BJ (cell line): ENCODE results near the gene GUCY2D. TPM values are rescaled to one million over a fixed set of nuclear protein-coding genes. Genes with fewer than 3 reads are reported as not detected.
"Not testable (repeated sequence)": the region's sequence is repeated elsewhere in the genome, so short reads cannot be mapped to it uniquely, and the experiment has no call there.

Experiments
- CTCF ChIA-PET: fragments of 350-600 bp; formaldehyde crosslinking; extraction: SDS; loops from one replicate; lab custom pipeline; 2021; ENCODE audit warnings: antibody characterized with exemption, inconsistent platforms; lab: Yijun Ruan, JAX
- POLR2A ChIA-PET: fragments of 300-600 bp; sonication (Branson Sonifier 250); formaldehyde crosslinking; extraction: SDS; loops from one replicate; lab custom pipeline; 2021; ENCODE audit warnings: antibody characterized with exemption; lab: Charles Lee
- DNase-seq: peaks from one replicate; pipeline ENCODE4 v3.0.0-alpha.2; 2011; ENCODE audit warnings: low read depth
- H3K27me3 ChIP-seq: 2 replicates; pipeline ENCODE4 v1.6.0; 2011; ENCODE audit warnings: low read length; ENCODE audit not compliant: control insufficient read depth, insufficient read depth
- H3K36me3 ChIP-seq: 2 replicates; pipeline ENCODE4 v1.5.1; 2011; ENCODE audit warnings: low read length; ENCODE audit not compliant: control insufficient read depth, insufficient read depth
- H3K4me3 ChIP-seq: 2 replicates; pipeline ENCODE4 v1.5.1; 2011; ENCODE audit warnings: low read depth, mild to moderate bottlenecking, control low read depth, low read length
- polyA plus RNA-seq: library from polyadenylated mRNA; depleted of rRNA; stranded (reverse); fragments of >200 nt; gene quantifications from 2 replicates; pipeline ENCODE4 v1.2.3, GENCODE V29; 2011
- TF ChIP-seq, protein P1 (sequence below): IDR thresholded peaks from 2 replicates; pipeline ENCODE4 v1.5.1; 2011; ENCODE audit warnings: low read depth, mild to moderate bottlenecking, control low read depth, inconsistent platforms, low read length, moderate library complexity; ENCODE audit not compliant: insufficient read depth

GUCY2D gene
- polyA plus RNA-seq, 1 experiment: 0.01 TPM

GRCh38 chr17:8019665-8020650 lies 17.5 kb downstream of the GUCY2D start:
- CTCF ChIA-PET: interaction anchor here (0.7 to 4.1 kb wide), 6 partner anchors 15 to 91 kb away, joined by 3 to 18 read pairs (median 5); no protein-coding TSS in a partner anchor
- no peak overlapping the region for H3K4me3 ChIP-seq
- DNase-seq: no peak
- H3K27me3 ChIP-seq: peaks cover 14% of the 10 kb centered on the region
- H3K36me3 ChIP-seq: no peaks in the 10 kb centered on the region
- TF ChIP-seq, protein P1, sequence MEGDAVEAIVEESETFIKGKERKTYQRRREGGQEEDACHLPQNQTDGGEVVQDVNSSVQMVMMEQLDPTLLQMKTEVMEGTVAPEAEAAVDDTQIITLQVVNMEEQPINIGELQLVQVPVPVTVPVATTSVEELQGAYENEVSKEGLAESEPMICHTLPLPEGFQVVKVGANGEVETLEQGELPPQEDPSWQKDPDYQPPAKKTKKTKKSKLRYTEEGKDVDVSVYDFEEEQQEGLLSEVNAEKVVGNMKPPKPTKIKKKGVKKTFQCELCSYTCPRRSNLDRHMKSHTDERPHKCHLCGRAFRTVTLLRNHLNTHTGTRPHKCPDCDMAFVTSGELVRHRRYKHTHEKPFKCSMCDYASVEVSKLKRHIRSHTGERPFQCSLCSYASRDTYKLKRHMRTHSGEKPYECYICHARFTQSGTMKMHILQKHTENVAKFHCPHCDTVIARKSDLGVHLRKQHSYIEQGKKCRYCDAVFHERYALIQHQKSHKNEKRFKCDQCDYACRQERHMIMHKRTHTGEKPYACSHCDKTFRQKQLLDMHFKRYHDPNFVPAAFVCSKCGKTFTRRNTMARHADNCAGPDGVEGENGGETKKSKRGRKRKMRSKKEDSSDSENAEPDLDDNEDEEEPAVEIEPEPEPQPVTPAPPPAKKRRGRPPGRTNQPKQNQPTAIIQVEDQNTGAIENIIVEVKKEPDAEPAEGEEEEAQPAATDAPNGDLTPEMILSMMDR: no peak
- POLR2A ChIA-PET: no interaction called here

- Histone ChIP-seq H3K36me3 (no peaks in the 10 kb centered on the region), H3K4me3 (no peak overlapping the region), H3K27me3 (peaks cover 18% of the 10 kb centered on the region)
- TF ChIP-seq, protein P1: no peak
- DNase-seq: no peak
- POLR2A ChIA-PET: no interaction called here
- CTCF ChIA-PET: interaction anchor here (0.8 to 3.6 kb wide), 5 partner anchors 16 to 36 kb away, joined by 3 to 17 read pairs (median 5); no protein-coding TSS in a partner anchor
Observed at GRCh38 chr17:8020776-8021564, 18.6 kb downstream of the GUCY2D start.

- H3K36me3 ChIP-seq: no peaks in the 10 kb centered on the region
- ChIA-PET POLR2A (no interaction called here), CTCF (interaction anchor here (0.9 to 3.6 kb wide), 5 partner anchors 20 to 38 kb away, joined by 3 to 17 read pairs (median 7); no protein-coding TSS in a partner anchor)
- peaks cover 14% of the 10 kb centered on the region for H3K27me3 ChIP-seq
- TF ChIP-seq, protein P1: no peak
- H3K4me3 ChIP-seq: no peak overlapping the region
- no peak for DNase-seq
Observed at GRCh38 chr17:8021565-8022359, 19.3 kb downstream of the GUCY2D start.

GRCh38 chr17:8022360-8023003 lies 20.1 kb downstream of the GUCY2D start:
- Histone ChIP-seq H3K36me3 (no peaks in the 10 kb centered on the region), H3K4me3 (no peak overlapping the region), H3K27me3 (peaks cover 16% of the 10 kb centered on the region)
- TF ChIP-seq, protein P1: no peak
- CTCF ChIA-PET: interaction anchor here (0.9 to 3.6 kb wide), 6 partner anchors 19 to 51 kb away, joined by 3 to 17 read pairs (median 6); no protein-coding TSS in a partner anchor
- POLR2A ChIA-PET: no interaction called here
- DNase-seq: no peak

DNA sequence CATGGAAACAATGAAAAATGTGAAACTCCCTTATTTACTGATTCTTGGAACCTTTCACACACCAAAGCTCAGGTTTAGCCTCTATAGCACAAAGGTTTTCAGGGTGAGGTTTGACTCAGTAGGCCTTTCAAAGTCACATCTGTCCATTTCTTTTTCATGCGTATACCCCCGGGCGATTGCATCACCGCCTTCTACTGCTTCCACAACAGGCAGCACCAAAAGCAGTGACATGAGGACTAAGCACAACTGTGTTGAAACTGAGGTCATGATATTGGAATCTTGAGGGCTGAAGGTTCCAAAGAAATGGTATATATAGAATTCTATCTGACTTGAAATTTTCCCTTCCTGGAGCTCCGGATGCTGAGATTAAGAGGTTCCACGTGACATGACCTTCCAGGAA lies 21.7 kb downstream of the GUCY2D start:
- H3K4me3 ChIP-seq, POLR2A ChIA-PET, DNase-seq, H3K36me3 ChIP-seq: not testable (repeated sequence)
- H3K27me3 ChIP-seq: peaks cover 15% of the 10 kb centered on the region
- CTCF ChIA-PET: interaction anchor here (0.9 to 1.2 kb wide), 3 partner anchors 18 to 36 kb away, joined by 3 read pairs; no protein-coding TSS in a partner anchor
